ENCODE results near the gene FSD1L. TPM values are rescaled to one million over a fixed set of nuclear protein-coding genes. Genes with fewer than 3 reads are reported as not detected.
A peak's percentile ranks its signal among the peaks of the same experiment; 100 is the strongest.

Gene FSD1L
- total RNA-seq, 1 donor from 2014 or later, result 29.5 TPM

DNA sequence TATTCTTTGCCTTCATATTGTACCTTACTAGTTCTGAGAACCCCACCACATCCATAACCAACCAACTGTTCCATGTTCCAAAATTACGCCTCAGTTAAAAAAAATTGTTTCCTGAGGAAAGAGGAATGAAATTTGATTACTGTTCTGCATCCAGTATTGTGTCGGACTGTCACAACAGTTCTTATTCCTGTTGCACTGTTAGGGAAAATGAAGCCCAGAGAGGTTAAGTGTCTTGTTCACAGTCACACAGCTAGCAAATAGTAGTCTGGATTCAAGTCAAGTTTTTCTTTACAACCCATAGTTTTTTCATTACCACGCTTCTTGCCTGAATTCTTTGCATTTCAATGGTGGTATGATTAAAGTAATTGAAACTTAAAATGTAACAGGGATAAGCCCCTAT lies 4.4 kb downstream of the FSD1L start:
- peaks cover 56% of the 10 kb centered on the region for H3K4me1 Mint-ChIP-seq (ENCODE audit: low read depth)
- no peak overlapping the region for H3K27ac Mint-ChIP-seq
- H3K27me3 Mint-ChIP-seq, result no peaks in the 10 kb centered on the region
- peaks cover 4% of the 10 kb centered on the region for H3K36me3 Mint-ChIP-seq (ENCODE audit: insufficient read depth)
- H3K9me3 Mint-ChIP-seq (ENCODE audit: low read depth), result no peaks in the 10 kb centered on the region
- TF ChIP-seq, protein P1, sequence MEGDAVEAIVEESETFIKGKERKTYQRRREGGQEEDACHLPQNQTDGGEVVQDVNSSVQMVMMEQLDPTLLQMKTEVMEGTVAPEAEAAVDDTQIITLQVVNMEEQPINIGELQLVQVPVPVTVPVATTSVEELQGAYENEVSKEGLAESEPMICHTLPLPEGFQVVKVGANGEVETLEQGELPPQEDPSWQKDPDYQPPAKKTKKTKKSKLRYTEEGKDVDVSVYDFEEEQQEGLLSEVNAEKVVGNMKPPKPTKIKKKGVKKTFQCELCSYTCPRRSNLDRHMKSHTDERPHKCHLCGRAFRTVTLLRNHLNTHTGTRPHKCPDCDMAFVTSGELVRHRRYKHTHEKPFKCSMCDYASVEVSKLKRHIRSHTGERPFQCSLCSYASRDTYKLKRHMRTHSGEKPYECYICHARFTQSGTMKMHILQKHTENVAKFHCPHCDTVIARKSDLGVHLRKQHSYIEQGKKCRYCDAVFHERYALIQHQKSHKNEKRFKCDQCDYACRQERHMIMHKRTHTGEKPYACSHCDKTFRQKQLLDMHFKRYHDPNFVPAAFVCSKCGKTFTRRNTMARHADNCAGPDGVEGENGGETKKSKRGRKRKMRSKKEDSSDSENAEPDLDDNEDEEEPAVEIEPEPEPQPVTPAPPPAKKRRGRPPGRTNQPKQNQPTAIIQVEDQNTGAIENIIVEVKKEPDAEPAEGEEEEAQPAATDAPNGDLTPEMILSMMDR (IDR thresholded peaks at IDR 0.05; ENCODE audit: unreplicated experiment), result no peak
- H3K4me3 Mint-ChIP-seq (ENCODE audit: low read depth), result no peak overlapping the region
- DNase-seq (ENCODE audit: low spot score, unreplicated experiment), result no peak

DNA sequence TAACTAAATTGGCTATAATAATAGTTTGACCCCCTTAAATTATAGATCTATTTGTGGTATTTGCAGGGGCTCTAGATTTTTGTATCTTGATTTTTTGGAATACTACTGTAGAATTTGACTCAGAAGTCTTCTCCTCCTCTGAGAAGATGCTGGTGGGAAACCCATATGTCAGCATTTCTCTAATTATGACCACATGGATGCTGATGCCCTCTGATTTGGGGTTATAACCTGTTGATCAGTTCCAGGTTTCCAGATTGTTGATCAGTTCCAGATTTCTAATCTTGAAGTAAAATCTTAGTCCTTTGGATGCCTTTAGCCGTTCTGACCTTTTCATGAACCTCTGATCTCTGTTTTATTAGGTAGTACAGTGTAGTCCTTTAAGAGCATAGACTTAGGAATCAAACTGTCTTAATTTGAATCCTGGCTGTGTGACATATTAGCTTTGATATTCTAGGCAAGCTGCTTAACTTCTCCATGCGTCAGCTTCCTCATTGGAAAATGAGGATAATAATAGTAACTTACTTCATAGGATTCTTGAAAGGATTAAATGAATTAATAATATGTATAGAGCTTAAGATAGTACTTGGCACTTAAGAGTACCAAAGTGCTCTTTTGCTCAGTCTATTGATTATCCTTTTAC lies 8.1 kb downstream of the FSD1L start:
- Mint-ChIP-seq H3K27me3 (no peaks in the 10 kb centered on the region), H3K27ac (no peak overlapping the region), H3K36me3 (ENCODE audit: insufficient read depth) (peaks cover 11% of the 10 kb centered on the region), H3K4me3 (ENCODE audit: low read depth) (no peak overlapping the region), H3K9me3 (ENCODE audit: low read depth) (peaks cover 4% of the 10 kb centered on the region), H3K4me1 (ENCODE audit: low read depth) (peaks cover 49% of the 10 kb centered on the region)
- TF ChIP-seq, protein P1 (IDR thresholded peaks at IDR 0.05; ENCODE audit: unreplicated experiment), result no peak
- no peak for DNase-seq (ENCODE audit: low spot score, unreplicated experiment)

DNA sequence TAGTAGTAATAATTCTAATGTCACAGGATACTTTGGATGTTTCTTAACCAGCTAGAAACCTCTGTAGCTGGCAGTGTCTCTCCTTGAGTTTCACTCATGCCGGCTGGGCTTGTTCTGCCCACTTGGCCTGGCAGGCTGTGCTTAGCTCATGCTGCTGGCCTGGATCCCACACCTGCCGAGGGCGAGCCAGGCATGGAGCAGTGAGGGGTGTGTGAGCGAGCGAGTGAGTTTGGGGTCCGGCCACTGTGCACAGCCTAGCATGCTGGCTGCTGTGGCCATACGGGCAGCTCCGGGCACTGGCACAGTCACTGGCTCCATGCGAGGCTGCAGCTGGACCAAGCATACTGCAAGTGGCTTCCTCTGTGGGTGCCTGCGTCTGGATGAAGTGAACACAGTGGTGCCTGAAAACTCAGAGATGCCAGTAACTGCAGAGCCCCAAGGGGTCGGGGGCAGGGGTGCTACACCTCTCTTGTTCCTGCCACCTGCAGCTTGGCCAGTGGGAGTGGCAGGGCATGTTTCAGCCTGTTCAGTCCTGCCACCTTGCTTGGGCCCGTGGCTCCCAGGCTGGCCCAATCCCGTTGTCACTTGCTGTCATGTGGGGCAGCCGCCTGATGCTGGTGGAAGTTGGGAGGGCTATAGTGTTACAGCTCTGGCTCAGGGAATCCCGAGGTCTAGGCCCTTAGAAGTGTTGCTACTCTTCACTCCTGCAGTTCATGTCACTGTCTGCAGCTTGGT lies 9.9 kb downstream of the FSD1L start:
- H3K27me3 Mint-ChIP-seq, result no peaks in the 10 kb centered on the region
- peaks cover 12% of the 10 kb centered on the region for H3K36me3 Mint-ChIP-seq (ENCODE audit: insufficient read depth)
- no peak for DNase-seq (ENCODE audit: low spot score, unreplicated experiment)
- no peak overlapping the region for H3K27ac Mint-ChIP-seq
- H3K4me3 Mint-ChIP-seq (ENCODE audit: low read depth), result no peak overlapping the region
- TF ChIP-seq, protein P1 (IDR thresholded peaks at IDR 0.05; ENCODE audit: unreplicated experiment), result no peak
- peaks cover 37% of the 10 kb centered on the region for H3K4me1 Mint-ChIP-seq (ENCODE audit: low read depth)
- peaks cover 4% of the 10 kb centered on the region for H3K9me3 Mint-ChIP-seq (ENCODE audit: low read depth)

DNA sequence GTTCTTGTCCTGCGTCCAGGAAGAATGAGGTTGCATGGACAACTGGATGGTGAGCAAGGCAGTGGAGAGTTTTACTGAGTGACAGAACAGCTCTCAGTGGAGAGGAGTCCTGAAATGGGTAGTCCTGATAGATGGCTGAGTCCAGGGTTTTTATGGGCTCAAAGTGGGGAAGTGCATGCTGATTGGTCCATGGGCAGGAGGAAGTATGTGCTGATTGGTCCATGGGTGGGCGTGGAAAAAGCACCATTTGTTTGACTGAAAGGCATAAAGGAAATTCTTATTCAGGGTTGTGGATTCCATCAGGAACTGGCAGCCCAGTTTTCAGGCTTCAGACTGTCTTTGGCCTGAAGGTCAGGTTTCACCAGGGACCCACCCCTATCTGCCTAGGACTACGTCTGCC lies 10.6 kb downstream of the FSD1L start:
- DNase-seq (ENCODE audit: low spot score, unreplicated experiment), result no peak
- no peaks in the 10 kb centered on the region for H3K27me3 Mint-ChIP-seq
- H3K4me1 Mint-ChIP-seq (ENCODE audit: low read depth), result peaks cover 36% of the 10 kb centered on the region
- no peak overlapping the region for H3K27ac Mint-ChIP-seq
- peaks cover 12% of the 10 kb centered on the region for H3K36me3 Mint-ChIP-seq (ENCODE audit: insufficient read depth)
- H3K4me3 Mint-ChIP-seq (ENCODE audit: low read depth), result no peak overlapping the region
- TF ChIP-seq, protein P1 (IDR thresholded peaks at IDR 0.05; ENCODE audit: unreplicated experiment), result no peak
- peaks cover 4% of the 10 kb centered on the region for H3K9me3 Mint-ChIP-seq (ENCODE audit: low read depth)

DNA sequence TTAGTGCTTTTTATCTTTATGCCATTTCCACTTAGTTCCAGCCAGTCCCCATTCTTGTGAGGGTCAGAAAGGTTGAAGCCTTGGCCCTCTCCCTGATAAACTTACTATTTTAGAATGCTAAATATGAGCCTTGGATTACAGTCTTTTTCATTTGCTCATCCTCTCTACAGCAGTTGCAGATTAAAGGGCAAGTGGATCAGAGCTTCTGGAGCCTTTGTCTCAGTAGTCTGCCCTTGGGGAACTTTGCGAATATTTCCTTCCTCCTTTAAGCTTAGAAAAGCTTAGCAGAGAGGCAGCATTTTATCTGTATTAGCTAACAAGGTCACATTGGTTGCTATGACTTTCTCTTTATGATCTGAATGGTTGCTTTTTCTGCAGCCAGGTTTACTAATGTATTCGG lies 11.5 kb downstream of the FSD1L start:
- Mint-ChIP-seq H3K4me3 (ENCODE audit: low read depth) (no peak overlapping the region), H3K27ac (peak overlapping the region; percentile 19), H3K4me1 (ENCODE audit: low read depth) (peaks cover 35% of the 10 kb centered on the region), H3K27me3 (no peaks in the 10 kb centered on the region), H3K36me3 (ENCODE audit: insufficient read depth) (peaks cover 17% of the 10 kb centered on the region), H3K9me3 (ENCODE audit: low read depth) (peaks cover 6% of the 10 kb centered on the region)
- TF ChIP-seq, protein P1 (IDR thresholded peaks at IDR 0.05; ENCODE audit: unreplicated experiment), result no peak
- DNase-seq (ENCODE audit: low spot score, unreplicated experiment), result no peak

All from progenitor cell of endocrine pancreas (in vitro differentiated cells).